PC-3 (cell line): ENCODE measurements around the gene WNK4. TPM values are rescaled to one million over a fixed set of nuclear protein-coding genes. Genes with fewer than 3 reads are reported as not detected.

ENCODE experiments used
- ATAC-seq: fragments of 200-7000 bp; cut with Tn5 transposase; 2 replicates; pipeline ENCODE4 v1.9.1; 2020; ENCODE audit warnings: mild to moderate bottlenecking, moderate library complexity
- BruUV-seq: library from RNA; stranded (reverse); fragments of 400-500 nt; replicated peaks from 2 replicates; lab custom pipeline; 2021; lab: Mats Ljungman, UMichigan
- CTCF ChIA-PET: fragments of 300-600 bp; sonication (Branson Sonifier 250); formaldehyde crosslinking; loops from one replicate; lab custom pipeline; 2022; ENCODE audit warnings: antibody characterized with exemption; lab: Charles Lee
- POLR2A ChIA-PET: fragments of 300-600 bp; sonication (Branson Sonifier 250); formaldehyde crosslinking; loops from one replicate; lab custom pipeline; 2022; ENCODE audit warnings: antibody characterized with exemption; ENCODE audit not compliant: unreplicated experiment; lab: Charles Lee
- DNase-seq: peaks from one replicate; pipeline ENCODE4 v3.0.0-alpha.2; 2015
- H2AFZ ChIP-seq: fragments of 300-600 bp; sonication (generic); 2 replicates; pipeline ENCODE4 v1.6.0; 2016; ENCODE audit warnings: antibody characterized with exemption, low read length
- H3F3A ChIP-seq: fragments of 300-600 bp; sonication (generic); one replicate; pipeline ENCODE4 v1.6.0; 2017; ENCODE audit warnings: antibody characterized with exemption, low read length, control low read depth, mild to moderate bottlenecking; ENCODE audit not compliant: unreplicated experiment
- H3K27ac ChIP-seq: fragments of 300-600 bp; sonication (generic); 2 replicates; pipeline ENCODE4 v1.5.1; 2016; ENCODE audit warnings: mild to moderate bottlenecking, low read length
- H3K27me3 ChIP-seq: fragments of 300-600 bp; sonication (generic); 2 replicates; pipeline ENCODE4 v1.6.1; 2016; ENCODE audit warnings: low read length, mixed read lengths
- H3K36me3 ChIP-seq: fragments of 300-600 bp; sonication (generic); 2 replicates; pipeline ENCODE4 v1.6.1; 2016; ENCODE audit warnings: low read depth, mixed run types, low read length, mixed read lengths
- H3K4me1 ChIP-seq: fragments of 300-600 bp; sonication (generic); 2 replicates; pipeline ENCODE4 v1.5.1; 2016; ENCODE audit warnings: low read length; ENCODE audit not compliant: insufficient read depth
- H3K4me2 ChIP-seq: fragments of 300-600 bp; sonication (generic); 2 replicates; pipeline ENCODE4 v1.6.0; 2016; ENCODE audit warnings: low read length
- H3K4me3 ChIP-seq: fragments of 300-600 bp; sonication (generic); 2 replicates; pipeline ENCODE4 v1.5.1; 2016; ENCODE audit warnings: mild to moderate bottlenecking, low read length, mixed read lengths
- H3K79me2 ChIP-seq: fragments of 300-600 bp; sonication (generic); 2 replicates; pipeline ENCODE4 v1.6.1; 2017; ENCODE audit warnings: low read length, mixed read lengths
- H3K9ac ChIP-seq: fragments of 300-600 bp; sonication (generic); 2 replicates; pipeline ENCODE4 v1.6.0; 2016; ENCODE audit warnings: mild to moderate bottlenecking, low read length
- H3K9me2 ChIP-seq: fragments of 300-600 bp; sonication (generic); replicated peaks from 2 replicates; pipeline ENCODE4 v1.6.1; 2016; ENCODE audit warnings: mixed run types, low read length, mixed read lengths
- H3K9me3 ChIP-seq: fragments of 300-600 bp; sonication (generic); 2 replicates; pipeline ENCODE4 v1.6.1; 2016; ENCODE audit warnings: low read length, mixed read lengths
- H4K20me1 ChIP-seq: fragments of 300-600 bp; sonication (generic); 2 replicates; pipeline ENCODE4 v1.6.1; 2016; ENCODE audit warnings: low read length, mixed read lengths
- EZH2 ChIP-seq: fragments of 300-600 bp; sonication (generic); IDR thresholded peaks from one replicate; pipeline ENCODE4 v1.6.1; 2017; ENCODE audit warnings: antibody characterized with exemption, mild to moderate bottlenecking, low read length; ENCODE audit not compliant: unreplicated experiment
- EZH2phosphoT487 ChIP-seq: fragments of 300-600 bp; sonication (generic); IDR thresholded peaks from 2 replicates; pipeline ENCODE4 v1.6.1; 2018; ENCODE audit warnings: mild to moderate bottlenecking, antibody characterized with exemption, low read length, borderline replicate concordance
- intact Hi-C: fragments of 100-400 bp; cut with micrococcal nuclease; formaldehyde crosslinking; loops from 2 replicates; pipeline ENCODE4 v1.9.0; 2023
- total RNA-seq: library from RNA; depleted of rRNA; stranded (reverse); fragments of >200 nt; gene quantifications from 2 replicates; pipeline ENCODE4 v1.2.3, GENCODE V29; 2014
- TF ChIP-seq, protein P1 (sequence below): fragments of 300-600 bp; sonication (generic); conservative IDR thresholded peaks from 2 replicates; pipeline ENCODE4 v1.5.1; 2017; ENCODE audit warnings: antibody characterized with exemption, low read depth, mild to moderate bottlenecking, low read length

Gene WNK4
- total RNA-seq, 1 experiment from 2014 or later = 13.0 TPM

DNA sequence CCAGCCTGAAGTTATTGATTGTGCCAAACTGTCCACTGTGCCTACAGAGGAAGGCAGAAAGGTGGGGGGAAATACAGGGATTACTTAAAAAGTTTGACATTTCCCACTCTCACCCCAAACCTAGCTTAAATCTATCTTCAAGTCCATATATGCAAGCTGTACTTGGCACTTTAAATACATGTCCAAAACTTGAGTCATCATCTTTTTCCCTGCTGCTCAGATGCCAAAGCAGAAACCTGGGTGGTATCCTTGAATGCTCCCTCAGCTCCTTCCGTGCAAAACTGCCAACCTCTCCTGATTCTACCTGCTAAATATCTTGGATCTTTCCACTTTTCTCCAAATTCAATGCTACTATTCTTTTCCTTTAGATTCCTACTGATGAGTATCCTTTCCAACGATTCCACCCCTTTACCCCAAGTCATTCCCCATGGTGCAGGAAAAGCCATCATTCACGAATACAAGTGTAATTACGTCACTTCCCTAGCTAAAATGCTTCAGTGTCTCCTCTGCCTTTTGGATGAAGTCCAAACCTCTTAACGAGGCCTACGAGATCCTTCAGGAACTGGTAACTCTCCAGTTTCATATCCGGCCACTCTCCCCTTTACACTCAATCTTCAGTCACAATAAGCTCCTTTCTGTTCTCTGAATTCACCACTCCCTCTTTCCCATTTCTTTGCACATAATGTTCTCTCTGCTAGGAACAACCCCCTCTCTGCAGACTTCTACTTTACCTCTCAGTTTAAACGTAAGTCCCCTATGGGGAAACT lies 34.4 kb downstream of the WNK4 start:
- H4K20me1 ChIP-seq = no peaks in the 10 kb centered on the region
- H3K36me3 ChIP-seq = peaks cover 39% of the 10 kb centered on the region
- no peaks in the 10 kb centered on the region for H3K9me2 ChIP-seq
- H2AFZ ChIP-seq = no peak overlapping the region
- H3K4me2 ChIP-seq = no peak overlapping the region
- H3K4me3 ChIP-seq = no peak overlapping the region
- POLR2A ChIA-PET = no interaction called here
- no peaks in the 10 kb centered on the region for H3K9me3 ChIP-seq
- H3K27ac ChIP-seq = no peak overlapping the region
- no TSS peak for BruUV-seq
- ATAC-seq = no peak
- no peak overlapping the region for H3K9ac ChIP-seq
- CTCF ChIA-PET = no interaction called here
- intact Hi-C loops = no loop called here
- DNase-seq = no peak
- no peaks in the 10 kb centered on the region for H3K79me2 ChIP-seq
- TF ChIP-seq EZH2 (no peak), EZH2phosphoT487 (no peak)
- TF ChIP-seq, protein P1, sequence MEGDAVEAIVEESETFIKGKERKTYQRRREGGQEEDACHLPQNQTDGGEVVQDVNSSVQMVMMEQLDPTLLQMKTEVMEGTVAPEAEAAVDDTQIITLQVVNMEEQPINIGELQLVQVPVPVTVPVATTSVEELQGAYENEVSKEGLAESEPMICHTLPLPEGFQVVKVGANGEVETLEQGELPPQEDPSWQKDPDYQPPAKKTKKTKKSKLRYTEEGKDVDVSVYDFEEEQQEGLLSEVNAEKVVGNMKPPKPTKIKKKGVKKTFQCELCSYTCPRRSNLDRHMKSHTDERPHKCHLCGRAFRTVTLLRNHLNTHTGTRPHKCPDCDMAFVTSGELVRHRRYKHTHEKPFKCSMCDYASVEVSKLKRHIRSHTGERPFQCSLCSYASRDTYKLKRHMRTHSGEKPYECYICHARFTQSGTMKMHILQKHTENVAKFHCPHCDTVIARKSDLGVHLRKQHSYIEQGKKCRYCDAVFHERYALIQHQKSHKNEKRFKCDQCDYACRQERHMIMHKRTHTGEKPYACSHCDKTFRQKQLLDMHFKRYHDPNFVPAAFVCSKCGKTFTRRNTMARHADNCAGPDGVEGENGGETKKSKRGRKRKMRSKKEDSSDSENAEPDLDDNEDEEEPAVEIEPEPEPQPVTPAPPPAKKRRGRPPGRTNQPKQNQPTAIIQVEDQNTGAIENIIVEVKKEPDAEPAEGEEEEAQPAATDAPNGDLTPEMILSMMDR = no peak
- no peaks in the 10 kb centered on the region for H3K4me1 ChIP-seq
- no peaks in the 10 kb centered on the region for H3K27me3 ChIP-seq
- no peaks in the 10 kb centered on the region for H3F3A ChIP-seq

DNA sequence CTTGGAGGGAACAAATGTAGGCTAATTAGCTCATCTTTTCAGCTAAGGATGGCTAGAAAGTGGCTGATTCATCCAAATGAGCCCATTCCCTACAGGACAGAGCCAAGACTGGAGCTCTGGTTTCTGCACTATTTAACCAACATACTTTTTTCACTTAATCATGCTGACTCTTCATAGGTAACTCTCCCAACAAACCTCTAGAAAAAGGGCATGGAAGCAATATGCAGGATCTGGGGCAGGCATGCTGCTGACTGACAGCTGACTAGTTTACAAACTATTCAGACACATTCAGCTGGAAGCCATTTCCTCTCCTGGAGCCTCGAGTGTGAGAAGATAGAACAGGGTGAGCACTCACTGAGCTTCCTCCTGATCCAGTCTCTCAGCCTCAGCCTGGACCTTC lies 37.5 kb downstream of the WNK4 start:
- H2AFZ ChIP-seq = no peak overlapping the region
- no peak for TF ChIP-seq EZH2phosphoT487
- TF ChIP-seq EZH2 = no peak
- TF ChIP-seq, protein P1 = no peak
- intact Hi-C loops = no loop called here
- peaks cover 40% of the 10 kb centered on the region for H3K36me3 ChIP-seq
- H3K9me3 ChIP-seq = no peaks in the 10 kb centered on the region
- no peak overlapping the region for H3K9ac ChIP-seq
- H3F3A ChIP-seq = no peaks in the 10 kb centered on the region
- CTCF ChIA-PET = no interaction called here
- DNase-seq (no peak), ATAC-seq (no peak)
- no TSS peak for BruUV-seq
- no peaks in the 10 kb centered on the region for H3K4me1 ChIP-seq
- H3K4me2 ChIP-seq = no peak overlapping the region
- POLR2A ChIA-PET = no interaction called here
- H3K27ac ChIP-seq = no peak overlapping the region
- H3K27me3 ChIP-seq = no peaks in the 10 kb centered on the region
- no peaks in the 10 kb centered on the region for H3K9me2 ChIP-seq
- peaks cover 10% of the 10 kb centered on the region for H3K79me2 ChIP-seq
- H4K20me1 ChIP-seq = no peaks in the 10 kb centered on the region
- no peak overlapping the region for H3K4me3 ChIP-seq

DNA sequence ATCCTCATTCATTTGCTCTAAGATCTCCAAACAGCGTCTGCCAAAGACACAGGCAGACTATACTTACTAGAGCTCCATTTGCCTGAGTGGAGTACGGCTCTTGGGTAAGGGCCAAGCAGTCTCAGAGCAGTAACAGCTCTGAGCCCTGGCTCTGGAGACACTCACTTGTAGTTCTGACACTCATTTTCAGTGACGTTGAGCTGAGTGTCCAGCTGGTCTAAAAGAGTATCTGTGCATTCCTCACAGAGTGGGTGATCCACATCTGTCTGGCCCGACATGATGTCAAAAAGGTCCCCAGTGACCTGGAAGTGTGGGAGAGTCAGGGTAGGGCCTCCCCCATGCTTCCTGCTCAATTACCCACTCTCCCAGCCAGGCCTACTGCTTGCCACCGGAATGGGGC lies 38.0 kb downstream of the WNK4 start:
- Histone ChIP-seq H3K27ac (no peak overlapping the region), H3K4me3 (no peak overlapping the region), H3K27me3 (no peaks in the 10 kb centered on the region), H3K9me2 (no peaks in the 10 kb centered on the region), H3K79me2 (peaks cover 15% of the 10 kb centered on the region), H4K20me1 (no peaks in the 10 kb centered on the region), H3F3A (no peaks in the 10 kb centered on the region), H2AFZ (no peak overlapping the region), H3K4me1 (no peaks in the 10 kb centered on the region), H3K9me3 (no peaks in the 10 kb centered on the region), H3K9ac (no peak overlapping the region), H3K4me2 (no peak overlapping the region), H3K36me3 (peaks cover 40% of the 10 kb centered on the region)
- ATAC-seq (no peak), DNase-seq (no peak)
- POLR2A ChIA-PET = no interaction called here
- no TSS peak for BruUV-seq
- TF ChIP-seq, protein P1 = no peak
- TF ChIP-seq EZH2 = no peak
- TF ChIP-seq EZH2phosphoT487 = no peak
- CTCF ChIA-PET = no interaction called here
- intact Hi-C loops = no loop called here
